ENCODE data around the gene KLRG1.

KLRG1 gene
- long read RNA-seq, donor 1: 0 reads
- long read RNA-seq, donor 2, partial matches to known transcripts: 0 of 1 reads
- long read RNA-seq, donor 2, other reads (novel, unspliced or antisense): 0 of 1 reads
- long read RNA-seq, donor 3: 0 reads
- long read RNA-seq, donor 4, partial matches to known transcripts: 0 of 2 reads
- long read RNA-seq, donor 4, other reads (novel, unspliced or antisense): 0 of 2 reads
- long read RNA-seq, donor 5, partial matches to known transcripts: 0 of 1 reads
- long read RNA-seq, donor 5, other reads (novel, unspliced or antisense): 0 of 1 reads
- long read RNA-seq, donor 6: 0 reads
- long read RNA-seq, donor 7, partial matches to known transcripts: 0 of 2 reads
- long read RNA-seq, donor 7, other reads (novel, unspliced or antisense): 0 of 2 reads
- long read RNA-seq, donor 8, partial matches to known transcripts: 0 of 1 reads
- long read RNA-seq, donor 8, other reads (novel, unspliced or antisense): 0 of 1 reads

DNA sequence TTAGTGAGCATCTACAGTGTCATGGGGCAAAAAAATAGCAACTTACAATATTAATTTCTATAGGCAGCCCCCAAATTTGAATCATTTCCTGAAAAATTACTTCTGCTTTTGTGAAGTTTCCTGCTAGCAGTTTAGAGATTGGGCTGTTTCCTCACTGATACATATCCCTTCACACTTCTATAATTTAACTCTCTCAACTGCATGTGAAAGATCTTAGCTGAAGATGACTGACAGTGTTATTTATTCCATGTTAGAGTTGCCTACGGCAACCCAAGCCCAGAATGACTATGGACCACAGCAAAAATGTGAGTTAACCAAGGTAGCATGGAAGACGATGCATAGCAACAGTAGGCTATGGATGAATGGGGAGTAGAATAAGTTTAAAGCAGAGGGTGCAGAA is at the start of gene KLRG1:
Gene KLRG1, plus strand, starts transcription at position 134 of the 400 bp plus-strand sequence. Its CDS starts 90 bp downstream, at position 224.
- DNase-seq: no peak

DNA sequence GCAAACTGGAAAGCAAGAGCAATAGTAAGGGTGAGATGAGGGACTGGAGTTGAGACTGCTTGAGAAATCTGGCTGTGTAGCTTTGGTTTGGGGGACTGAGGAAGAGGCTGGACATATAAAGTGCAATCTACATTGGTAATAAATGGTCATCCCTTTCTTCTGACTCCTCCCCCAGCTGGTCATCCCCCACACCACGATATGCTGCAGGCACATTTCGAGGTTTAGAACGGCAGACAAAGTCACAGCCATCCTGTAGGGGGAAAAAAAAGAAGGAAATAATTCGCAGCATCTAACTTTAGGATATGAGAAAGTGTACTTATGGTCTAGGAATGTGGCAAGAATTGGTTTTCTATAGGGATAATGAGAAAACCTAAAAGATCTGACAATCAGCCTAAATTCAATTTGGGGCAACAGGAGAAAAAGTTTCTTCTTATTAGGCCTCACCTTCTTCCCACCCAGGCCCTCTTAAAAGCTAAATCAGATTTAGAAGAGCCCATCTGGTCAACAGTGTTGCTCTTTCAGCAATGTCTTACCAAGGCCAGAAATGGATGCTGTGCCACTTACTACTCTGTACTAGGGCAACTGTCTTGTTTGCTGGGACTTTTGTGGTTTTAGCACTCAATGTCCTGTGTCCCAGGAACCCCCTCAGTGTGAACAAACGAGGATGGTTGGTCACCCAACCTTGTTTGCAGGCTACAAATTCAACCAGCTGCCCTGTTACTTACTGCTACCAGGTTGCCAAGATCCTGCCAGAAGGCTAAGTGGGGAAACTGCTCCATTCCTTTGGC is 47.5 kb upstream of the KLRG1 start:
- no peak for DNase-seq

DNA sequence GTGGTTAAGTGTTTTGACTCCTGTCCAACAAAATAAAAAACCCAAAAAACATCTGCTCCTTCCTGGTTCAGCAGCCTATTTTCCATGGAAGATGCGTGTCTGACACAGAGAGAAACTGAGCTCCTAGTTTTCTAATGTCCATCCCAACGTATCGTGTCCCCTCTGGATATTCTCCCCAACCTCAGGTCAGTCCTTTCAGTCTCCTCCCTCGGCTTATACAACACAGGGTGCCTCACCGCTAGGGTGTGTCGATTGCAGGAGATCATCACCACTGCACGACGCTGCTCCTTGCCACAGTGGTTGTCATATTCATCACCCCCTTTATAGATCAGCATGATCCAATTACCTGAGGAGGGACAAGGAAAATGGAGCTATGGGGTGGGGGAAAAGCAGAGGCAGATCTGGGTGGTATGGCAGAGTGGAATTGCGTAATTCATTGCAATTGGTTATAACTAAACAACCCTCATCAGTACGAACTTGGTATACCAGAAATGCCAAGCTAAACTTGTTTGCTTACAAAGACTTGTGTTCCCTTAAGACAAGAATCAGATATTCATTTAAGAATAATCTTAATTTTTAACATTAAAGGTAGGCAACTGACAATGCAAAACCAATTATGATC is 45.7 kb upstream of the KLRG1 start:
- no peak for DNase-seq

DNA sequence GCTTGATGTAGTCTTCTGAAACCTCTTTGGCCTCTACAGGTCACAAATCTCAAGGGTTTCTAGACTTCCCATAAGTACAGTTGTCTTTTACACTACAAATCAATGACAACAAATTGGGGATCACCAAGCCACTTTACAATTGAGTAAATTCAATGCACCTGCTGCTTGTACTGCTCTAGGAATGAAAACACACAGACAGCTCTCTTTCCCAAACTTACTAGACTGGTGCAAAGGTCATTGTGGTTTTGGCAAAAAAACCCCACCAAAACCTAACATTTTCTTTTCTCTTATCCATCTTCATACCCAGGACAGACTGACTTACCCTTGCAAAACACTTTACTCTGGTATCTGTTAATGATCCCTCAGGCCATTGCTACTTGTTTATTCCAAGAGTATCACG is 42.6 kb upstream of the KLRG1 start:
- no peak for DNase-seq

DNA sequence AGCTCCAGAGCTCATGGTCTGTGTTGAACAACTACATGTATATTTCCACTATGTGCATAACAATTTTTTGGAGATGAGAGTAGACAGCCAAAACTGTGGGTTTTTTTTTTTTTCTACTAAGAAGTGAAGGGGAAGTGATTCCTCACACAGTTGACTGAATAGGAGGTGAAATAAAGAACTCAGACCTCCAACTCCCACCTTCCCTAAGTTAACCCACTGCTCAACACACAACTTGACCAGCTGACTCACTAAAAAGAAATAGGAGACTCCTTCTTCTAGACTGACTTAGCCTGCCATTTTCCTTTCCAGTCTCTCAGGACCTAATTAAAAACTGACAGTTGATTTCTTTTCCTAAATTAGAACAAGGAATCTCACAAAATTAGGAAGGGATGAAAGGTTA is 41.6 kb upstream of the KLRG1 start:
- DNase-seq: no peak

DNA sequence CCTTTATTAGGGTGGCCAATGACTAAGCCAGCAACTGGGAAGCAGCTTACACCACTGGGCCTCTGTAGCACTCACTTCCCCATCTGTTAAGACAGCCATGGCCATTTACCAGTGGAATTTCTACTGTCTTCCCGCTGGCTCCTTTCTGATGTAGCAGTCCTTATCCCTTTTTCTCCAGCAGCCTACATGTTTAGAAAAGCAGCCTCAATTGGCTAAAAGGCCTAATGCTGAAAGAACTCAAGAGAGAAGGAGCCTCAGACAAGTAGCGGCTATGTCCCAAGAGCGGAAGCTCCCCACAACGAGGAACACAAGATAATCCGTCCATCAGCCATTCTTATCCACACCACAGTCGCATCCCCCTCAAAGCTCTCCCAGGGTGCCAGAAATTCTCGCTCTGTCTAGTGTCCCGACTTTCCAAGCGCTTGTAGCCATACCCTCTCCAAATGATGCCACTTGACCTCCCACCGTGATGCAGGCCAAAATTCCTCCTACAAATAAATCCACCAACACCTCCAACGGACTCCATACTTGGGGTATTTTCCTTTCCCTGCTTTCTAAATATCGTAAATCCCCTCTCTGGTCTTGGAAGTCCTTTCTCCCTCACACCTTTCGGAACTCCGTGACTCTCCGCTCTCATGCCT is 40.5 kb upstream of the KLRG1 start:
- no peak for DNase-seq

DNA sequence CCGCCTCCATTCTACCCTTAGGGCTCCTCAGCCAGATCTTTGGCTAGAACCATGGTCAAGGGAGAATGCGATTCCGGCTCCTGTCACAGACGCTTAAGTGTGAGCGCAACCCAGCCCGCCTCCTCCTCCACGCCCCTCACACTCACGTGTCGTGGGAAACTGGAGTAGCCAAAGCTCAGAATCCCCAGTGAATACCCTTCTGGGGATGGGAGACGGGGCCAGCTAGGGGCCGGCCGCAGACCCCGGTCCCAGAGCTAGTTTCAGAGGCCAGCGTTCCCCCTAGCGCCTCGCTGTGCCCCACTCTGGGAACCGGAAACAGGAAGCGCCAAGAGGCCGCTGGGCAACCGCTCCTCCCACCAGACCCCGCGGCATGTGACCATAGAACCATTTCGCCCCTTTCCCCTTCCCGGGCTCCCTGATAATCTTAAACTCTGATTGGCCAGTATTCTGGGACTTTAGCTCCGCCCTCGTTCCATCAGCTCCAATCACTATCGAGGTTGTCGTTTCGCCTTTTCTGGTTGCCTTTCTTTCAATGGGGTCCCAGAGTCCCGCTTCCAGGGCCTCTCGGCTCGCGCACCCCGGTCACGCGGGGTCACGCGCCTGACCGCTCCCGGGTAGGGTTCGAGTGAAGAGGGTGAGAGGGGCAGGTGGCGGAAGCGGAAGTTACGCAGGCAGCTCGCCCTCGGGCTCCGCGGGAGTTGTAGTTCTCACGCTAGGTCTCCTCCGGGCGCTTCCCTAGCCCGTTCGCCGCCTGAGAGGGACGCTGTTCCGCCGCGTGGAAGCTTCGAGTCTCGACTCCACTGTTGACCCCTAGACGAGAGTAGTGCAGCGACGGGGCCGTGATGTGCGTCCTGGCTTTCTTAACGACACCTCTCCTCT is 39.8 kb upstream of the KLRG1 start, which contains the start of gene M6PR:
Gene M6PR, minus strand, starts transcription at position 304 of the 879 bp plus-strand sequence. CDS start 3,241 bp downstream, outside the sequence.
- DNase-seq: peak; percentile 99

DNA sequence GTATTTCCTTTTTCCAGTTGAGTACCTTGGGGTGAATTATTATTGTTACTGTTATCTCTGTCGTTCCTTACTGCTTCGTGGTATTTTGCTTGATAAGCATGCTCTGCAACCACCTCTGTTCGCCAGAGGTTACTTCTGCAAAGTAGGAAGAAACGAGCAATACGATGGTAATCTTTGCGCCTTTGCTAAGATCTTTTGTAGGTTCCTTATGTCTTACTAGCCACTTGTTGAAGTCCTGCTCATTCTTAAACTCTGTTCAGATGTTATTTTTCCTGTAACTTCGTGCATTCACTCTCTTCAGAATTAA is 39.2 kb upstream of the KLRG1 start:
- no peak for DNase-seq

DNA sequence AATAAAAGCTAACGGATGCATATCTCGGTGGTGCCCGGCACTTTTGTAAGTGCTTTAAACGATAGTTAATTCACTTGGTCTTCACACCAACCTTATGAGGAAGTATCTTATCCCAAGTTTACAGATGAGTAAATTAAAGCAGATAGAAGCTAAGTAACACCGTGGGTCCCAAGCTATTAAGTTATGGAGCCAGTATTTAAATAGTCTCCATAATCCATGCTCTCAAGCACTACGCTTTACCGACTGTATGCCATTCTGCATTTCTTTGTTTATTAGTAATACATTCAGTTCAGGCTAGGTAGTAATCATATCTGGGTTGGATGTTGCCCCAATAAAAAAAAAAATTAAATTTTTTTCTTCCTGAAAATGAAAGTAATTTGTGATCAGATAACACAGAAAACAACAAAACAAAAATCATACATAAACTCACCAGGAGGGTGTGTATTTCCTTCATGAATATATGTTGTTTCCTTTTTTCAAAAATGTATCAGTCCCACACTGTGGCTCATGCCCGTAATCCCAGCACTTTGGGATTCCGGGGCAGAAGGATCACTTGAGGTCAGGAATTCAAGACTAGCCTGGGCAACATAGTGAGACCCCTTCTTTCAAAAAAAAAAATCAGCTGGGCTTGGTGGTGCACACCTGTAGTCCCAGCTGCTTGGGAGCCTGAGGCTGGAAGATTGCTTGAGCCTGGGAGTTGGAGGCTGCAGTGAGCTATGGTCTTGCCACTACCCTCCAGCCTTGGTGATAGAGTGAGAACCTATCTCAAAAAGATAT is 38.5 kb upstream of the KLRG1 start:
- no peak for DNase-seq

DNA sequence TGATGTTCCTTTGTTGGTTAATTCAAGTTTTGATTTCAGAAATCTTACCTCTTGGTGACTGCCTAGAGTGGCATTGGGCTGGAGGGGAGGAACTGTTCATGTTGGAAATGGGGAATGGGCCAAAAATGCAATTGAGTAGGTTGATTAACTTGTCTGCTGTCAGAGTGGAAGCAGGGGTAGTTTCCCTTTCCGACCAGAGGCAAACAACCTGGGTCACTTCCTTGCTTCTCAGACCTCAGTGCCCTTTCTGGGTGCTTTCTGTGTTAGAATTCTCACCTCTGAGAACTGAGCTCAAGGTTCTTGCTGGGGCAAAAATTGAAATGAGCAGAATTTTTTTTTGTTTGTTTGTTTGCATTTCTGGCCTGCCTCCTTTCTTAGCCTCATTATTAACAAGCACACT is 37.6 kb upstream of the KLRG1 start:
- no peak for DNase-seq

DNA sequence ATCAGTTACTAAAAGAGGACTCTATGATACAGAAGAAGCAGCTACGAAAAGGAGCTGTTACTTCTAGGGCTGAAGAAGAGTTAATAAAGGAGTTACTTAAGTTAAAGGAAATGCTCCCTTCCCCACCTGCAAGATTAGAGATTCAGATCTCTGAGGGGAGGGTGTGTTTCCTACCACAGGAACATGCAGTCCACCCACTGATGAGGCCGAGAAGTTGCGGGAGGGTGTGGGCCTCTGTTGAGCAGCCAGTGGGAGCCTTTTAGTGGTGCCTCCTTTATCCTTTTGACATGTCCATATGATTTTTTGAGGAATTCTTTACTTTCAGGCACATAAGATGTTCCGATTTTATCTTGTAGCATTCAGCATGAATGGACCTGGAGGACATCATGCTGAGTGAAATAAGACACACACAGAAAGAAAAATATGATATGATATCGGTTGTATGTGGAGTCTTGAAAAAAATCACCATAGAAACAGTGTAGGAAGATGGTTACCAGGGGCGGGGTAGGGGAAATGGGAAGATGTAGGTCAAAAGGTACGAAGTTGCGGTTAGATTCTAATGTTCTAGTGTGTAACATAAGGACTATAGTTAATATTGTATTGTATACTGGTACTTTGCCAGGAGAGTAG is 35.5 kb upstream of the KLRG1 start:
- DNase-seq: no peak

DNA sequence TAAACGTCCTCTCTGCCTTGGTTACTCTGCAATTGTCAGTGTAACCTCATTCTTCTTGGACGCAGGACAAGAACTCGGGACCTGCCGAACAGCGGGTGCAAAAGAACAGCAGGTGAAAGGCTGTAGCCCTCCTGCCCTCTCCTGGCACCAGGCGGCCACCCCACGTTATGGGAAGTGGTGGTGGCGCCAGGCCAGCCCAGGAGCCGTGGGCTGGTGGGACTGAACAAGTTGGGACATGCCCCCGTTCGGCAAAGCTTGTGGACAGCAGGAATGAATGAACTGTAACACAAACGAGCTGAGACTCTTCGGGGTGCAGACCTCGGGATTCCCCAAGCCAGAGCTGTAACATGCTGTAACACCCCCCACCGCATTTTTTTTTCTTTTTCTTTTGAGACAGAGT is 33.3 kb upstream of the KLRG1 start:
- DNase-seq: no peak

DNA sequence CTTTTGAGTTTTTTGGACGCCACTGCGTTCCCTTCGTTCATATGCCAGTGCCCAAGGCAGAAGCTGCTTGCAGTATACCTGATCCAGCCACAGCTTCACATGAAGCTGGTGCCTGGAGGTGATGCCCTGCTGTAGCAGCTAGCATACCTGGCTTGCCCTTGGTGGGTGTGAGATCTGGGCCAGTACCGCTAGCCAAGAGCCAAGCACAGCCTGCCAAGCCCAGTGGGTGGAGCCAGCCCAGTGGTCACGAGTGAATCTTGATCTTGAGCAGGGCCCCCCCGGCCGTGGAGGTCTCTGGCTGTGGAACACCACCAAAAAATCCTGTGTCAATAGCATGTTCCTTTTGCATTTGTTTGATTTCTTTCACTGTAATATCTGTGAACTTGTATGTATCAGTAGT is 32.6 kb upstream of the KLRG1 start:
- DNase-seq: no peak

DNA sequence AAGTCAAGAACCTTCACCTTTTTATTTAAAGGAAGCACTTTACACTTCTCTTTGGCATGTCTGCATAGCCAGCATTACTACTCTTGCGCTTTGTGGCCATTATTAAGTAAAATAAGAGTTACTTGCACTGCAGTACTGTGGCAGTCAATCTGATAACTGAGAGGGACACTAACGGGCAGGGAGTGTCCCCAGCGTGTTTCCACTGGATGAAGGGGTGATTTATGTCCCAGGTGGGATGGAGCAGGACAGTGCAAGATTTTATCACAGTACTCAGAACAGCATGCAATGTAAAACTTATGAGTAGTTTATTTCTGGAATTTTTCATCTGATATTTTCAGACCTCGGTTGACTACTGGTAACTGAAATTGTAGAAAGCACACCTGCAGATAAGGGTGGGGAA is 31.8 kb upstream of the KLRG1 start:
- DNase-seq: no peak

DNA sequence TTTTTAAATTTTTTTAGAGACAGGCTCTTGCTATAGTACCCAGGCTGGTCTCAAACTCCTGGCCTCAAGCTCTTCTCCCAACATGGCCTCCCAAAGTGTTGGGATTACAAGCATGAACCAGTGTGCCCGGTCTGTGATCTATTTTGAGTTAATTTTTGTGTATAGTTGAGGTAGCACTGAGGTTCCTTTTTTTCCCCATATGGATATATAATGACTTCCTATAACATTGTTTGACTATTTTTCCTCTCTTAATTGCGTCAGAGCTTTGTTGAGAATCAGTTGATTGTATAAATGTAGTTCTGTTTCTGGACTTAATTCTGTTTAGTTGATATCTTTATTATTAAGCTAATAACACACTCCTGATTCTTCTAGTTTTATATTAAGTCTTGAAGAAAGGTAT is 31.3 kb upstream of the KLRG1 start:
- no peak for DNase-seq

DNA sequence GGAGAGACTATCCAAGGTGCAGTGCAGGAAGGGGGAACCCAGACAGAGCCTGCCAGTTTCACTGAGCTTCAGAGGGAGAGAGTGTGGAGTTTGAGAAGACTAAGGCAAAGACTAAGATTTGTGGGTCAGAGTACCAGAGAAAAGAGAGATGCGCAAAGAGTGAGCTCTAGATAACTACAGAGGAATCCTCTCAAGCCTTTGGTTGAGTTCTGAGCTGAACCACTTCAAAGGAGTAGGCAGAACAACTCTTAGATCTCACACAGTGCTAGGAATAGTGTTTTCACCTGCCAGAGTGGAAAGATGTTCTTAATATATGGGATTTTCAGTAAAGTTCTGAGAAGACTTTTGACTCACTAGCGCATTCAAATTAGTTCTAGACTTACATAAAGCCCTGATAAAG is 29.2 kb upstream of the KLRG1 start:
- DNase-seq: no peak

DNA sequence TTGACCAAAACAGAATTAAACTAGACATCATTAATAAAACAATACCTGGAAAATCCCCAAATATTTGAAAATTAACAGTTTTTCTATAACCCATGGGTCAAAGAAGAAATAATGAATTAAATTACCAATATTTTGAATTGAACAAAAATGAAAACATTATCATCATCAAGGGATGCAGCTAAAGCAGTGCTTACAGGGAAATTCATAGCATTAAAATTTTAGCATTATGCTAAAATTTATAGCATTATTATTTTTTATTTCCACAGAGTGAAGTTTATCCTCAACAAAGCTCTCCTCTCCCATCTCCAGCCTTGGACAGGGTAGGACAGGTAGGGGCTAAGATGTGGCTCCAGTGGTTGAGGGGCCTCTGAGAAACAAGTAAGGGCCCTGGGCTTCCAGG is 20.6 kb upstream of the KLRG1 start:
- no peak for DNase-seq

DNA sequence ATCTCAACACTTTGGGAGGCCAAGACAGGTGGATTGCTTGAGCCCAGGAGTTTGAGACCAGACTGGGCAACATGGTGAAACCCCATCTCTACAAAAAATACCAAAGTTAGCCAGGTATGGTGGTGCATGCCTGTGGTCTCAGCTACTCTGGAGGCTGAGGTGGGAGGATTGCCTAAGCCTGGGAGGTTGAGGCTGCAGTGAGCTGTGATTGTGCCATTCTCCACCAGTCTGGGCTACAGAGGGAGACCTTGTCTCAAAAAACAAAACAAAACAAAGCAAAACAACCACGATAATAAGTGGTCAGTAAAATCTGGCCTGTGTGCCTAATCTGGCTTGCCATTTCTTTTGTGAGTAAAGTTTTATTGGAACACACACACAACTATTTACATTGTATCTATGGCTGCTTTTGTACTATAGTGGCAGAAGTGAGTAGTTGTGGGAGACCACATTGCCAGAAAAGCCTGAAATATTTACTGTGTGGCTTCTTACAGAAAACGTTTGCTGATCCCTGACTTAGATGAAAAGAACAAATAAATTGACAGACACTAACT is 19.4 kb upstream of the KLRG1 start:
- DNase-seq: no peak

DNA sequence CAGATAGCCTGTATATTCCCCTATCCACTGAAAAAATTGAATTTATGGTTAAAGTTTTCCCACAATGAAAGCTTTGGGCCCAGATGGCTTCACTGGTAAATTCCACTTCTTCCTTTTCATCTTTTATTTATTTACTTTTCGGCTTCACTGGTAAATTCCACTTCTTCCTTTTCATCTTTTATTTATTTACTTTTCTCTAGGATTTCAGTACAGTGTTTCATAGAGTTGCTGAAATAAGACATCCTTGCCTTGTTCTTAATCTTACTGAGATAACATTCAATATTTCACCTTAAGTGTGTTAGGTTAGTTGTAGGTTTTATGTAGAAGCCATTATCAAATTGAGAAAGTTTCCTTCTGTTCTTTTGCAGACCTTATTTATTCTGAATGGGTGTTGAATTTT is 18.9 kb upstream of the KLRG1 start:
- no peak for DNase-seq

DNA sequence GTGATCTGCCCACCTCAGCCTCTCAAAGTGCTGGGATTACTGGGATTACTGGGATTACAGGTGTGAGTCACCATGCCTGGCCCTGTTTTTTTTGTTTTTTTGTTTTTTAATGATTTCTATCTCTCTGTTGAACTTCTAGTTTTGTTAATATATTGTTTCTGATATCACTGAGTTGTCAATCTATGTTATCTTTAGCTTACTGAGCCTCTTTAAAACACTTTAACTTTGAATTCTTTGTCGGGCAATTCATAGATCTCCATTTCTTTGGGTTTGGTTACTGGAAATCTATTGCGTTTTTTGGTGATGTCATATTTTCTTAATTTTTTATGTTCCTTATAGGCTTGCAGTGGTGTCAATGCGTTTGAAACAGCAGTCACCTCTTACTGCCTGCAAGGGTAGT is 9.2 kb upstream of the KLRG1 start:
- DNase-seq: no peak
